Endothelial cell of umbilical vein (primary cell): ENCODE data around the gene CHURC1. TPM values are rescaled to one million over a fixed set of nuclear protein-coding genes. Genes with fewer than 3 reads are reported as not detected.

Experiments
- BruUV-seq: library from RNA; stranded (reverse); fragments of 400-500 nt; replicated peaks from 2 replicates; lab custom pipeline; 2021; lab: Mats Ljungman, UMichigan
- CTCF ChIA-PET: fragments of 300-600, 350-600 bp; sonication (Branson Sonifier 250); formaldehyde crosslinking; loops from one replicate; lab custom pipeline; 2021; ENCODE audit warnings: antibody characterized with exemption, inconsistent platforms; lab: Charles Lee
- POLR2A ChIA-PET: fragments of 300-600, 350-600 bp; sonication (Branson Sonifier 250); formaldehyde crosslinking; loops from one replicate; lab custom pipeline; 2021; ENCODE audit warnings: antibody characterized with exemption, inconsistent platforms; lab: Charles Lee
- DNase-seq: peaks from one replicate; pipeline ENCODE4 v3.0.0-alpha.2; 2011; ENCODE audit warnings: low read depth, low spot score
- FAIRE-seq: peaks from 2 replicates; lab custom pipeline; 2011; peaks lifted over from hg19 to GRCh38; lab: Jason Lieb, UNC
- H2AFZ ChIP-seq: 2 replicates; pipeline ENCODE4 v1.6.0; 2012; ENCODE audit warnings: low read depth, low read length, control low read depth, inconsistent platforms
- H3K27ac ChIP-seq: 2 replicates; pipeline ENCODE4 v1.5.1; 2011; ENCODE audit warnings: low read depth, mild to moderate bottlenecking, control low read depth, low read length, moderate library complexity; ENCODE audit not compliant: insufficient read depth
- H3K27me3 ChIP-seq, 2 experiments: 2 replicates each; pipeline versions ENCODE4 v1.6.0 to v1.6.1; 2011; ENCODE audit warnings: low read length in 2 of 2, mixed read lengths in 1 of 2; ENCODE audit not compliant: control insufficient read depth in 2 of 2, insufficient read depth in 2 of 2
- H3K36me3 ChIP-seq, 2 experiments: 2 replicates in 1 of 2; 3 replicates in 1 of 2; pipeline ENCODE4 v1.5.1; 2011; ENCODE audit warnings: low read length in 2 of 2, mild to moderate bottlenecking in 1 of 2, moderate library complexity in 1 of 2; ENCODE audit not compliant: control insufficient read depth in 2 of 2, insufficient read depth in 2 of 2; ENCODE audit errors: extremely low read depth in 1 of 2
- H3K4me1 ChIP-seq: 3 replicates; pipeline ENCODE4 v1.5.1; 2011; ENCODE audit warnings: mild to moderate bottlenecking, low read length; ENCODE audit not compliant: control insufficient read depth, insufficient read depth; ENCODE audit errors: extremely low read depth
- H3K4me2 ChIP-seq: 2 replicates; pipeline ENCODE4 v1.6.1; 2011; ENCODE audit warnings: low read length, control low read depth, mixed read lengths; ENCODE audit not compliant: insufficient read depth
- H3K4me3 ChIP-seq, 3 experiments: fragments of 200-600 bp in 1 of 3; sonication (generic), shearing (Covaris generic) in 1 of 3; replicated peaks in 1 of 3; 2 replicates each; pipeline ENCODE4 v1.5.1; 2011 to 2016; ENCODE audit warnings: control low read depth in 3 of 3, low read length in 3 of 3, mild to moderate bottlenecking in 2 of 3, inconsistent platforms in 1 of 3, low read depth in 1 of 3, moderate library complexity in 1 of 3; ENCODE audit not compliant: insufficient read depth in 1 of 3
- H3K79me2 ChIP-seq: 2 replicates; pipeline ENCODE4 v1.6.0; 2012; ENCODE audit warnings: low read length, inconsistent platforms; ENCODE audit not compliant: control insufficient read depth, insufficient read depth
- H3K9ac ChIP-seq: replicated peaks from 2 replicates; pipeline ENCODE3; 2011; ENCODE audit warnings: low read length, control low read depth; ENCODE audit not compliant: insufficient read depth; ENCODE audit errors: extremely low read depth
- H3K9me1 ChIP-seq: replicated peaks from 3 replicates; pipeline ENCODE4 v1.6.0; 2011; ENCODE audit warnings: mild to moderate bottlenecking, low read length; ENCODE audit not compliant: control insufficient read depth, insufficient read depth; ENCODE audit errors: extremely low read depth
- H3K9me3 ChIP-seq: replicated peaks from 2 replicates; pipeline ENCODE4 v1.5.1; 2012; ENCODE audit warnings: low read length, inconsistent platforms; ENCODE audit not compliant: control insufficient read depth, insufficient read depth
- H4K20me1 ChIP-seq: replicated peaks from 2 replicates; pipeline ENCODE3; 2011; ENCODE audit warnings: mild to moderate bottlenecking, low read length; ENCODE audit not compliant: control insufficient read depth, insufficient read depth; ENCODE audit errors: extremely low read depth
- CTCF ChIP-seq, 2 donors: IDR thresholded peaks; 1 replicate in 1 of 2; 2 replicates in 1 of 2; pipeline ENCODE4 v1.5.1; 2011; ENCODE audit warnings: low read length in 2 of 2, mild to moderate bottlenecking in 2 of 2, moderate library complexity in 2 of 2, control low read depth in 1 of 2, inconsistent platforms in 1 of 2, low read depth in 1 of 2; ENCODE audit not compliant: insufficient read depth in 1 of 2; ENCODE audit errors: extremely low read depth in 1 of 2
- EZH2 ChIP-seq: IDR thresholded peaks from 2 replicates; pipeline ENCODE4 v1.6.1; 2012; ENCODE audit warnings: borderline replicate concordance, low read depth, mild to moderate bottlenecking, moderate library complexity, low read length, inconsistent platforms; ENCODE audit not compliant: severe bottlenecking
- FOS ChIP-seq: IDR thresholded peaks from 2 replicates; pipeline ENCODE4 v1.6.1; 2011; ENCODE audit warnings: mild to moderate bottlenecking, low read length, moderate library complexity, borderline replicate concordance; ENCODE audit not compliant: insufficient read depth
- GATA2 ChIP-seq: IDR thresholded peaks from 2 replicates; pipeline ENCODE4 v1.7.0; 2011; ENCODE audit warnings: low read depth, mild to moderate bottlenecking, moderate library complexity, mixed read lengths, low read length; ENCODE audit not compliant: insufficient read length, insufficient read depth
- JUN ChIP-seq: IDR thresholded peaks from 2 replicates; pipeline ENCODE4 v1.6.1; 2011; ENCODE audit warnings: borderline replicate concordance, low read depth; ENCODE audit not compliant: insufficient read length, insufficient read depth
- MAX ChIP-seq: IDR thresholded peaks from 2 replicates; pipeline ENCODE4 v1.6.1; 2011; ENCODE audit not compliant: insufficient read depth, insufficient read length
- MYC ChIP-seq: IDR thresholded peaks from one replicate; pipeline ENCODE4 v1.6.1; 2011; ENCODE audit warnings: mild to moderate bottlenecking, low read depth, low read length
- POLR2A ChIP-seq: IDR thresholded peaks from 2 replicates; pipeline ENCODE4 v1.6.1; 2012; ENCODE audit warnings: low read depth, mild to moderate bottlenecking, control low read depth, low read length
- POLR2AphosphoS5 ChIP-seq: IDR thresholded peaks from 2 replicates; pipeline ENCODE4 v1.6.1; 2012; ENCODE audit warnings: low read depth, mild to moderate bottlenecking, control low read depth, low read length, moderate library complexity; ENCODE audit not compliant: insufficient read depth
- dilution Hi-C: fragments of 300-500 bp; cut with MboI; formaldehyde crosslinking; loops from one replicate; pipeline ENCODE4 v1.15.0; 2019; ENCODE audit warnings: low sequenced_read_pairs; ENCODE audit not compliant: extremely low pct_ligation_motif_present
- intact Hi-C: fragments of 100-400 bp; cut with micrococcal nuclease; formaldehyde crosslinking; loops from one replicate; pipeline ENCODE4 v1.10.0; 2022
- polyA plus RNA-seq, 4 experiments: library from polyadenylated mRNA; depleted of rRNA in 3 of 4; stranded (reverse) in 3 of 4; unstranded in 1 of 4; fragments of >200 nt; gene quantifications; 2 replicates each; pipeline versions ENCODE4 v1.2.1 to v1.2.3, GENCODE V29; 2011 to 2012; ENCODE audit warnings: missing spikeins in 1 of 4
- total RNA-seq: library from RNA; stranded (reverse); gene quantifications from 2 replicates; pipeline ENCODE4 v1.2.3, GENCODE V29; 2021

CHURC1 gene
- total and polyA plus RNA-seq, 2 donors (not counting 3 experiments of a cell fraction or from before 2014, with no cell fraction given): 44.4 to 62.2 TPM

- Histone ChIP-seq H3K79me2 (no peaks in the 10 kb centered on the region), H3K4me1 (no peaks in the 10 kb centered on the region), H3K27me3 (no peaks in the 10 kb centered on the region), H3K4me2 (no peak overlapping the region), H3K9me1 (no peaks in the 10 kb centered on the region), H2AFZ (no peak overlapping the region), H3K9me3 (no peaks in the 10 kb centered on the region), H3K36me3 (peaks cover 0 to 2% of the 10 kb centered on the region in 2 experiments), H3K9ac (no peak overlapping the region), H3K4me3 (no peak overlapping the region), H4K20me1 (no peaks in the 10 kb centered on the region), H3K27ac (no peak overlapping the region)
- no peak for TF ChIP-seq MAX
- DNase-seq (no peak), FAIRE-seq (no peak)
- intact Hi-C loops (no loop called here), dilution Hi-C loops (no loop called here)
- ChIA-PET POLR2A (no interaction called here), CTCF (interaction anchor here (1.1 to 1.2 kb wide), 2 partner anchors 28 kb away, joined by 3 read pairs; no protein-coding TSS in a partner anchor)
- BruUV-seq: no TSS peak
Observed at GRCh38 chr14:64938972-64939816, 24.9 kb downstream of the CHURC1 start.

GRCh38 chr14:64939817-64940190, 25.5 kb downstream of the CHURC1 start:
- Histone ChIP-seq H3K9me3 (no peaks in the 10 kb centered on the region), H3K79me2 (no peaks in the 10 kb centered on the region), H3K4me2 (no peak overlapping the region), H3K9me1 (no peaks in the 10 kb centered on the region), H3K36me3 (no peaks in the 10 kb centered on the region), H3K4me1 (no peaks in the 10 kb centered on the region), H4K20me1 (no peaks in the 10 kb centered on the region), H3K27me3 (no peaks in the 10 kb centered on the region), H2AFZ (no peak overlapping the region), H3K9ac (no peak overlapping the region), H3K4me3 (no peak overlapping the region), H3K27ac (no peak overlapping the region)
- DNase-seq (no peak), FAIRE-seq (no peak)
- intact Hi-C loops: no loop called here
- ChIA-PET CTCF (interaction anchor here (0.7 to 1.2 kb wide), 2 partner anchors 12 to 29 kb away, joined by 3 read pairs; no protein-coding TSS in a partner anchor), POLR2A (no interaction called here)
- TF ChIP-seq MYC (no peak), GATA2 (no peak), EZH2 (no peak), POLR2A (no peak), FOS (no peak), MAX (no peak), POLR2AphosphoS5 (no peak), JUN (no peak), CTCF (IDR thresholded peaks at IDR 0.05; ENCODE audit: extremely low read depth in 1 of 2, insufficient read depth in 1 of 2, low read depth in 1 of 2, low read length in 2 of 2) (no peak)
- dilution Hi-C loops: no loop called here
- BruUV-seq: no TSS peak
